ENCODE data around the gene CAVIN1. TPM values are rescaled to one million over a fixed set of nuclear protein-coding genes. Genes with fewer than 3 reads are reported as not detected.

The CAVIN1 gene
- total RNA-seq, 2 experiments from 2014 or later, result 2.5 to 2.9 TPM

GRCh38 chr17:42358434-42358833 is 64.6 kb downstream of the CAVIN1 start:
- intact Hi-C loops (cut with micrococcal nuclease), result no loop called here
- POLR2A ChIA-PET, result interaction anchor here (1.0 to 1.5 kb wide), 2 partner anchors 20 to 30 kb away, joined by 3 to 8 read pairs; partner anchors contain the start of gene STAT3
- Mint-ChIP-seq H3K36me3 (peaks cover 18% of the 10 kb centered on the region), H3K4me1 (ENCODE audit: low read depth) (peaks cover 64% of the 10 kb centered on the region), H3K9me3 (no peaks in the 10 kb centered on the region), H3K4me3 (no peak overlapping the region), H3K27ac (no peak overlapping the region), H3K27me3 (no peaks in the 10 kb centered on the region)
- no peak for DNase-seq
- CTCF ChIA-PET, result interaction anchor here (0.9 to 1.6 kb wide), 3 partner anchors 8 to 46 kb away, joined by 3 to 6 read pairs (median 4); no protein-coding TSS in a partner anchor

- DNase-seq, result no peak
- Mint-ChIP-seq H3K36me3 (peaks cover 2% of the 10 kb centered on the region), H3K27ac (peak overlapping the region; percentile 58), H3K4me3 (no peak overlapping the region), H3K27me3 (no peaks in the 10 kb centered on the region), H3K4me1 (ENCODE audit: low read depth) (peaks cover 43% of the 10 kb centered on the region), H3K9me3 (no peaks in the 10 kb centered on the region)
- POLR2A ChIA-PET, result interaction anchor here (1.4 to 1.5 kb wide), 2 partner anchors 12 to 33 kb away, joined by 3 to 5 read pairs; partner anchors contain the start of gene STAT3
- CTCF ChIA-PET, result no interaction called here
- intact Hi-C loops (cut with micrococcal nuclease), result no loop called here
Observed at GRCh38 chr17:42354956-42355843, 67.9 kb downstream of the CAVIN1 start.

Other genes with a start within 250 kb of the CAVIN1 start
- gene KCNH4, start 242.1 kb downstream of the CAVIN1 start, total RNA-seq, result under 1 TPM; 0.39 to 0.40 TPM
- gene HCRT, start 237.8 kb downstream of the CAVIN1 start, total RNA-seq, result not detected
- gene GHDC, start 228.8 kb downstream of the CAVIN1 start, total RNA-seq, result 10 to 100 TPM; 13.1 to 13.5 TPM
- 100 to 1,000 TPM; 192 to 195 TPM for gene STAT5B, start 146.9 kb downstream of the CAVIN1 start, total RNA-seq
- gene STAT5A, start 134.8 kb downstream of the CAVIN1 start, total RNA-seq, result 100 to 1,000 TPM; 211 to 215 TPM
- gene STAT3, start 34.8 kb downstream of the CAVIN1 start, total RNA-seq, result 100 to 1,000 TPM; 194 to 198 TPM
- gene ATP6V0A1, start 35.6 kb upstream of the CAVIN1 start, total RNA-seq, result 10 to 100 TPM; 12.0 to 13.2 TPM
- 10 to 100 TPM; 12.2 to 13.9 TPM for gene NAGLU, start 113.0 kb upstream of the CAVIN1 start, total RNA-seq
- gene HSD17B1, start 129.7 kb upstream of the CAVIN1 start, total RNA-seq, result under 1 TPM; 0.44 to 0.52 TPM
- 100 to 1,000 TPM in 1 of 2 experiments, 10 to 100 TPM in 1; 92.8 to 103 TPM for gene COASY, start 138.9 kb upstream of the CAVIN1 start, total RNA-seq
- gene MLX, start 143.8 kb upstream of the CAVIN1 start, total RNA-seq, result 10 to 100 TPM; 38.4 to 39.7 TPM
- gene PSMC3IP, start 154.5 kb upstream of the CAVIN1 start, total RNA-seq, result 10 to 100 TPM; 26.4 to 29.4 TPM
- 10 to 100 TPM; 33.7 to 35.3 TPM for gene RETREG3, start 186.1 kb upstream of the CAVIN1 start, total RNA-seq
- 100 to 1,000 TPM in 1 of 2 experiments, 10 to 100 TPM in 1; 92.6 to 101 TPM for gene TUBG1, start 186.4 kb upstream of the CAVIN1 start, total RNA-seq
- gene TUBG2, start 236.0 kb upstream of the CAVIN1 start, total RNA-seq, result 10 to 100 TPM in 1 of 2 experiments, 1 to 10 TPM in 1; 9.3 to 10.1 TPM

All from activated CD4-positive, alpha-beta memory T cell treated with anti-CD3 and anti-CD28 coated beads for 36 hours (primary cell).